ENCODE results near the gene PTPRF. TPM values are rescaled to one million over a fixed set of nuclear protein-coding genes. Genes with fewer than 3 reads are reported as not detected.

PTPRF gene
- total RNA-seq, 1 experiment from 2014 or later = 34.1 TPM

DNA sequence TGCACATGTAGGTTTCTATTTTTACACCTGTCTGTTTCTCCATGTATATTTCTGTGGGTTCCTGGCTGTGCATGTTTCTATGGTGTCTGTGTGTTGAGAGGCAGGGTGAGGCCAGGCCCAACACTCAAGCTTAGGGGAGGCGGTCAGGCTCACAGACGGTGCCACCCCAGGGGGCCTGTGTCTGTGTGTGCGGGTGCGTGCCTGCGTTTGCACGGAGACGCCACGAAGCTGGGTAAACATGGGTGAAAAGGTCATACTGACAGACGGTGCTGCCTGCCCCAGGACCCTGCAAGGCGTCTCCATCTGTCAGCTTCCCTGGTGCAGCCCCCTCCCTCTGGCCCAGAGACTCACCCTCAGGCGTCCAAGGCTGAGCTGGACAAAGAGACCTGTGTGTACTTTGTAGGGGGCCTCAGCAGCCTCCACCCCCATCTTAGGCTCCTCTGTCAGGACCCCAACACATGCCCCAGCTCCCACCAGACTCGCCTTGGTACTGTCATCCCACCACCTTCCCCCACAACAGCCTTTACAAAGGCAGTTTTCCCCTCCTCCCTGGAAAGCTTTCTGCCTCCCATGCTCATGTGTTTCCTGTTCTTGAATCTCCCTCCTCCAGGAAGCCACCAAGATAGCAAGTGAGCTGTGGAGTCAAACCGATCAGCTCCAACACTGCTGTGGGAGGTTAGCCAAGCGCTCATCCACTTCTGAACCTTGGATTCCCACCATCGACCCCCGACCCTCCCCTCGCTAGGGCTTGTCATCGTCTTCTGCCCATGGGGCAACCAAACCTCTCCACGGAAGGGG, 34.1 kb downstream of the PTPRF start:
- Histone ChIP-seq H3K27ac (no peak overlapping the region), H3K9me3 (replicated peaks) (no peaks in the 10 kb centered on the region)

DNA sequence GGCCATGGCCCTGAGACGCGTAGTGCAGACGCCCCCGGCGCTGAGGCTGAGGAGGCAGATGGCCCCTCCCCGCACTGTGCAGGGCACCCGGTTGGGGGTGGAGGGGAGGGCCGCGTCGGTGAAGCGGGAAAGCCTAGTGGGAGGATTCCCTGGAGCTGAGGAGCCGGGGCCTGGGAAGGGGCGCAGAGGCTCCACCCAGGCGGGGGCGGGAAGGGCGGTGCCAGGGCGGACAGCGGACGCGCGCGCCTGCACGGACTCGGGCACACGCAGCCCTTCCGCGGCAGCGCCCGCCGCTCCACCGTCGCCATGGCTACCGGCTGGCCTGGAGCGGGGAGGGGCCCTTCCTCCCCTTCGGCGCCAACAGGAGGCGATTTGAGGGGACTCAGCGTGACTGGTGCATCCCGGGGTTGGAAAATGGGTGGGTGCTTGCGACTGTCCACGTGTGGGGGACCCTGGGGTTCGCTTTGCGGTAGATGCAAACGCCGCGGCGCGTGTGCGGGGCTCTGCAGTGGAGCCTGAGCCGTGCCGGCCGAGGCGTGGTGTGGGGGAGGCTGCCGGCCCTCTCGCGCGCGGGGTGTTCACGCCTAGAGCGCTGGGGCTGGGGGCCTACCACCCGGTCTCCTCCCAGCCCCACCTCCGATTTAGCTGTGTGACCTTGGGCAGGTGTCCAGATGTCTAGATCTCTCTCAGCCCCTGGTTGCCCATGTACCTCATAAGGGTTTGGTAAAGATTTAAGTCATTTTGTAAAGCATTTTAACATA, 35.1 kb downstream of the PTPRF start:
- no peaks in the 10 kb centered on the region for H3K27me3 ChIP-seq
- H3K27ac ChIP-seq = no peak overlapping the region
- H3K9me3 ChIP-seq (replicated peaks) = no peaks in the 10 kb centered on the region
- H3K36me3 ChIP-seq = 0 out of 2 replicates have a peak, but pooled peaks cover 2% of the 10 kb centered on the region
- no peaks in the 10 kb centered on the region for H3K4me1 ChIP-seq
- no peak overlapping the region for H3K4me3 ChIP-seq
- no peak for DNase-seq

More for the DNA sequence above, 34.1 kb downstream of the PTPRF start:
- H3K4me1 ChIP-seq = no peaks in the 10 kb centered on the region
- no peaks in the 10 kb centered on the region for H3K27me3 ChIP-seq
- 0 out of 2 replicates have a peak, but pooled peaks cover 2% of the 10 kb centered on the region for H3K36me3 ChIP-seq
- H3K4me3 ChIP-seq = no peak overlapping the region
- DNase-seq = no peak

DNA sequence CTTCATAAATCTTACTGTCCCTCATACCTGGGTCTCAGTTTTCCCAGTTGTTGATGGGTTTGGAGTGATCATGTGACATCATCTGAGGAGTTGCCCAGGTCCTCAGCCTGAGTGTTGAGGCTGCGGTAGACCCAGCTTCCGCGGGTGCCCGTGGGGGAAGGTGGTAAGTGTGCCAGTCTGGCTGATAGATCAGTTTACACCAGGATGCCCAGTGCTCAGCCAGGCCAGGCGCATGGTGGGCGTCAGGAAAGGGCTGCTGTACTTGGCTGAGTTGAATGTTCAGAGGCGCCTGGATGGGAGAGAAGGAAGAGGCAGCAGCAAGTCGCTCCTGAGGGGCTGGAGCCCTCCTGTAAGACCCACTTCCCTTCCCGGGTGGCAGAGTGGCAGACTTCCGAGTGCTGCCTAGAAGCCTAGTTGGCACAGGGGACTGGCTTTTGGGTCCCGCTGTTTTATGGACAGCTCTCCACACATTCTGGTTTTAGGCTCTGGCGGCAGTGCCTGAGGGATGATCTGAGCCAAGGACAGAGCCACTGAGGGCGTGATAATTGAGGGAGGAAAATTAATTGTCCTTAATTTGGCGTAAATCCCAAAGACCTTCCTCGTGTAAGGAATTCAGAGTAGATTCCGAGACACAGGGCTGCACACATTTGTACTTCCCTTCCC, 35.8 kb downstream of the PTPRF start:
- Histone ChIP-seq H3K4me3 (no peak overlapping the region), H3K27me3 (no peaks in the 10 kb centered on the region), H3K4me1 (no peaks in the 10 kb centered on the region), H3K9me3 (replicated peaks) (no peaks in the 10 kb centered on the region), H3K36me3 (0 out of 2 replicates have a peak, but pooled peaks cover 2% of the 10 kb centered on the region), H3K27ac (no peak overlapping the region)
- DNase-seq = no peak

DNA sequence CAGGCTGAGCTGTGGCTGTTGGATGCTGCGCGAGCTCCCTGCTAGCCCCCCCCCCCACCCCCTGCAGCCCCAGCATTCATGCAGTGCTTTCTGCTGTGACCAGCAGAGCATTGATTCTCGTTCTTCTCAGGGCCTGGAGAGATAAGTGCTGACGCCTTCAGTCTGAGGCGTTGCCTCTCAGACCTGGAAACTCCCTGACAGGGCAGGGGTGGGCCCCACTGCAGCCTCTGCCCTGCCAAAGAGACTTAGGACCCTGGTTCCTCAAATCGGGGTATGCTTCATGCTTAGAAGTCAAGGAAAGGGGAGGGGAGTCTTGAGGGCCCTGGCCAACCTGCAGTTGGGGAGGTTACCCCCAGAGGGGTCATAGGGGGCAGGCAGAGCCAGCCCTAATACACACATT, 38.5 kb downstream of the PTPRF start:
- no peak for DNase-seq
- no peak overlapping the region for H3K27ac ChIP-seq
- H3K4me3 ChIP-seq = no peak overlapping the region
- H3K9me3 ChIP-seq (replicated peaks) = no peaks in the 10 kb centered on the region
- no peaks in the 10 kb centered on the region; the same call in 1 of the 2 replicates for H3K36me3 ChIP-seq
- H3K27me3 ChIP-seq = no peaks in the 10 kb centered on the region
- no peaks in the 10 kb centered on the region for H3K4me1 ChIP-seq

DNA sequence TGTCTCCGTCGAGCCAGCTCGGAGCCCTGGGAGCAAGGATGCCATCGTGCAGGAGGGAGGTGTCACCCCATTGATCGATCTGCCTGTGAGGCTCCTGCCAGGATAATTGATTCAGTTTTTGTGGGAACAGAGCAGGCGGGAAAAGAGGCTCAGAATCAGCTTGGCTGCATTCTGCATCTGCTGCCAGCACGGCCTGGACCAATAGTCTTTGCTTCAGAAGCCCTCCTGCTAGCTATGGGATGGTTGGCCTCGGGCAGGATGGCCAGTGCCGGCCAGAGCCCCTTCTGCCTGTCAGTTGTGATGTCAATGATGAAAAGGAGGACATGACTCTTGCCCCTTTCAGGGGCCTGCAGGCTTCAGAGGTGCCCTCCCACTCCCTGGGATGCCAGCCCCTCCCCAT, 39.6 kb downstream of the PTPRF start:
- no peak overlapping the region for H3K4me3 ChIP-seq
- H3K9me3 ChIP-seq (replicated peaks) = no peaks in the 10 kb centered on the region
- H3K27me3 ChIP-seq = no peaks in the 10 kb centered on the region
- no peak for DNase-seq
- no peaks in the 10 kb centered on the region; the same call in 1 of the 2 replicates for H3K36me3 ChIP-seq
- no peaks in the 10 kb centered on the region for H3K4me1 ChIP-seq
- no peak overlapping the region for H3K27ac ChIP-seq

DNA sequence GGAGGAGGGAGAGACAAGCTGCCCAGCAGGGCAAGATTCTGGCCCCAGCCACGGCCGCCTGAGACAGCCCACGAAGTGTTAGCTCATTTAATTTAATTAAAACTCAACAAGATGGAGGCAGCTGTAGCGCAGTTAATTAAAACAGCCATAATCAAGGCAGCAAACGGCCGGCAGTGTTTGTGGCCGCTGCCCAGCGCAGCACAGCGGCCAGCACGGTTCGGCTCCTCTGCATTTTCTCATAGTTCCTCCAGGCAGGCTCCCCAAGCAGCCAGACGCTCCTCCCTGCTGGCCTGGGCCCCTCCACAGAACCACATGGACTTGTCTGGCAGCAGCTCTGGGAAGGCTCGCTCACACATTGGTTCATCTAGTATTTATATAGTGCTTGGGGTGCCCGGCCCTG, 40.0 kb downstream of the PTPRF start:
- DNase-seq = no peak
- H3K36me3 ChIP-seq = no peaks in the 10 kb centered on the region; the same call in 1 of the 2 replicates
- H3K9me3 ChIP-seq (replicated peaks) = no peaks in the 10 kb centered on the region
- H3K27ac ChIP-seq = no peak overlapping the region
- no peak overlapping the region for H3K4me3 ChIP-seq
- no peaks in the 10 kb centered on the region for H3K4me1 ChIP-seq
- H3K27me3 ChIP-seq = no peaks in the 10 kb centered on the region

DNA sequence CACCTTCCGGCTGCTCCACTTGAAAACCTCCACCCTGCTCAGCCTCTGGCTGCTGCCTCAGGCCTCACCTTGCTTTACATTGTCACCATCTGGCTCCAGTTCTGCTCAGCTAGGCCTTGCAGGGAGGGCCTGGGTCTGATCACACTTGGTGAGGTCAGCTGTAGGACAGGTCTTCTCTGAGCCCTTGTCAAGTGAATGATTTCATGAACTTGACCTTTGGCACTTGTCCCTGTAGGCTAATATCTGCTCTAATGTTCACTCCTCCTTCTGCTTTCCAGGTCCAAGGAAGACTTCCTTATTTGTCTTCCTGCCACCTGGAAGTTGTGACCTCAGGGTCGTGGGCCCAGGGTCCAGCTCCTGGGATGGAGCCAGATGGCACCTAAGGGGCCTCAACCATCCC, 41.4 kb downstream of the PTPRF start:
- DNase-seq = no peak
- Histone ChIP-seq H3K9me3 (replicated peaks) (no peaks in the 10 kb centered on the region), H3K27me3 (no peaks in the 10 kb centered on the region), H3K4me3 (no peak overlapping the region), H3K27ac (no peak overlapping the region), H3K4me1 (no peaks in the 10 kb centered on the region), H3K36me3 (no peaks in the 10 kb centered on the region; the same call in none of the 2 replicates)

DNA sequence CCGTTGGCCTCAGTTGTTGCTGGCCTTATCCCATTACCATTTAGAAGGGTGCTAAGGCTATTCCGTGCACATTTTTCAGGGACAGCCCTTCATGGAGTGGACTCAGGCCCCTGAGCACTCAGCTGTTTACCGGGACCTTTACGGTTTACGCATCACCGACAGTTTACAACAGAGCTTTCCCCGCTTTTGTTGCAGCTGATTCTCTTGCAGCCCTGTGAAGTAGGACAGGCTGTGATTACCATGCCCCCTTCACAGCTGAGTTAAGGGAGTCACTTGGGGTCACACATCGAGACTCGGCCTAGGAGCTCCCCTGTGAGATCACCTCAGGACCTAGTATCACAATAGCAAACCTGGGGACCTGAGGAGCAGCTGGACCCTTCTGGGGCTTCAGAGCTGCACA, 41.9 kb downstream of the PTPRF start:
- no peak for DNase-seq
- no peaks in the 10 kb centered on the region for H3K27me3 ChIP-seq
- H3K4me3 ChIP-seq = no peak overlapping the region
- H3K4me1 ChIP-seq = no peaks in the 10 kb centered on the region
- H3K9me3 ChIP-seq (replicated peaks) = no peaks in the 10 kb centered on the region
- H3K27ac ChIP-seq = no peak overlapping the region
- no peaks in the 10 kb centered on the region; the same call in none of the 2 replicates for H3K36me3 ChIP-seq

DNA sequence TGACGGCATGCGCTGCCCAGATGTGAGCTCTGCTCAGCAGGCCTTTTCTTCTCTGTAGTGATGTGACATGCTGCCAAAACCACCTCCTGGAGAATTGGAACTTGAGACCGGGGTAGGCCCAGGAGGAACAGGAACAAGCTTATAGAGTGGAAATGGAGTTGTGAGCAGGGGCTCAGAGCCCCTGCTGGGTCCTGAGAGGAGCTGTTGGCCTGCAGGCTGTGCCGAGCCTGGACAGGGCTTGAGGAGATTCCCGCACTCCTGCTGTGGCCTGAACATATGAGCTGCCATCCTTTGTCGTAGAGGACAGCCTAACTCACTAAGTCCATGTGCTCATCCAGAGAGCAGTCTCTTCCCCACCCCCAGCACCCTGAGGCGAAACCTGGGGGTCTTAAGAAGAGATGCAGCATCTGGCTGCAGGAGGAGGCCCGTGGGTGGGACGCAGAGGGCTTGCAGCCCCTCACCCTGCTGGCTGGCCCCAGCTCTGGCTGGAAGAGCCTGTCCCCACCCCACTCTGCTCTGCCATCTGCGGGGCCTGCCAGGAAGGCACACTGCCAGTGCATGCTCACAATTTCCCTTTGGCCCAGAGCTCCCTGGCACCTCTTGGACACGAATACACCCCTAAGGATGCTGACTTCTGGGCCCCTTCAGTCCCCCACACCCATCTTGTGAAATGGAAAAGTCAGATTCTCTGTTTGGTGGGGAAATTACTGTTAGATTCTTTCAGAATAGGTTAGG, 42.5 kb downstream of the PTPRF start:
- Histone ChIP-seq H3K9me3 (replicated peaks) (no peaks in the 10 kb centered on the region), H3K27ac (no peak overlapping the region), H3K4me1 (no peaks in the 10 kb centered on the region), H3K27me3 (no peaks in the 10 kb centered on the region), H3K4me3 (no peak overlapping the region), H3K36me3 (no peaks in the 10 kb centered on the region; the same call in none of the 2 replicates)
- no peak for DNase-seq

DNA sequence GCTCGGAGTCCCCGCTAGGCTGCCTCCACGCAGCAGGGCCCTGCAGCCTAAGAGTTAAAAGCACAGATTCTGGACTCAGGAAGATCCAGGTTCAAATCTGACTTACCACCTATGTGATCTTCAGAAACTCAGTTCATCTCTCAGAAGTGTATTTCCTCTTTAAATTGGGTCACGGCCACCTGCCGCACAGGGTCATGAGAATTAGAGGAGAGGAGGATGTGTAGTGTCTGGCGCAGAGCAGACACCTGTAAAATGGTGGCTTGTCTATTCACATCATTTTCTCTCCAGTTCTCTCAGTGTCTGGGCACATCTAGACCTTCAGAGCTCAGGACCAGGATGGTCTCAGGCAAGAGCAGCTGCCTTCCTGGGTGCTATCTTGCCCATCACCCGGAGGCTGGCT, 45.8 kb downstream of the PTPRF start:
- Histone ChIP-seq H3K27me3 (no peaks in the 10 kb centered on the region), H3K4me1 (no peaks in the 10 kb centered on the region; the same call in 1 of the 2 replicates), H3K36me3 (peaks cover 9% of the 10 kb centered on the region), H3K27ac (no peak overlapping the region), H3K4me3 (no peak overlapping the region), H3K9me3 (replicated peaks) (no peaks in the 10 kb centered on the region)
- no peak for DNase-seq

DNA sequence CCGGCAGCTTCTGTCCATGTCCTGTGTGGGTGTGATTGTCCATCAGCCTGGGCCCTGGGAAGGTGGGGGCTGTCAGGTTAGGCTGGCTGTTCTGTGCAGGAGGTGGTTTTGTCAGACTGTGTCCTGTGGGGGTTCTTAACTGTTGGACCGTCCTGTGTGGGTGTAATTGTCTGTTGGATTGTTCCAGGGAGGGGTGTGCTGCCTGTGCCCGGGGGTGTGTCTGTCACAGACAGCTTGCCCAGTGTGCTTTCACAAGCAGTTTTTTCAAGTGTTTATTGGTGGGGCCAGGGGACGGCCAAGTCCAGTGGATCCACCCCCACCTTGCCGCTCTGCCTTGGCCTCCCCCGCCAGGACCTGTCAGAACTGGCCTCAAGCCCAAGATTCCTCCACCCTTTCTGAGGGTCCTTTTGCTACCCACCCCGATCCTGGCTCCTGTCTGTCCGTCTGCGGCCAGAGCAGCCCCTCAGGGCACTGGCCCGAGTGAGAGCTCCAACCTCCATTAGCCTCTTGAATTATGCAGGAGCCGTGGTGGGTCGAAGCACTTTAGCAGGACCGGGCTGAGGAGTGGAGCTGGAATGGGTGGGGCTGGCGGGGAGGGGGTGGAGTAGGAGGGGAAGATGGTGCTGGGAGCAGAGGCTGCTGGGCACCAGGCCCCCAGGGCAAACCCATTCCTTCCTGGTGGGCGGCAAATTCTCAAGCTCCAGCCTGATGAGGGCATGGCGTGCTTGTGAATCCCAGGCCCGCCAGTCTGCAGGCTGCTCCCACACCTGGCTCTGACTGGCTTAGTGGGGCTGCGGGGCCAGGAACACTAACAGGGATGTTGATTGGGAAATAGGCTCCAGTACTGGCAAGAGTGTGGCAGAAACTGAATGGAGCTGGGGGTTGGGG, 47.2 kb downstream of the PTPRF start:
- DNase-seq = no peak
- Histone ChIP-seq H3K27ac (no peak overlapping the region), H3K27me3 (no peaks in the 10 kb centered on the region), H3K36me3 (peaks cover 9% of the 10 kb centered on the region), H3K4me3 (no peak overlapping the region), H3K9me3 (replicated peaks) (no peaks in the 10 kb centered on the region), H3K4me1 (peaks cover 10% of the 10 kb centered on the region)

DNA sequence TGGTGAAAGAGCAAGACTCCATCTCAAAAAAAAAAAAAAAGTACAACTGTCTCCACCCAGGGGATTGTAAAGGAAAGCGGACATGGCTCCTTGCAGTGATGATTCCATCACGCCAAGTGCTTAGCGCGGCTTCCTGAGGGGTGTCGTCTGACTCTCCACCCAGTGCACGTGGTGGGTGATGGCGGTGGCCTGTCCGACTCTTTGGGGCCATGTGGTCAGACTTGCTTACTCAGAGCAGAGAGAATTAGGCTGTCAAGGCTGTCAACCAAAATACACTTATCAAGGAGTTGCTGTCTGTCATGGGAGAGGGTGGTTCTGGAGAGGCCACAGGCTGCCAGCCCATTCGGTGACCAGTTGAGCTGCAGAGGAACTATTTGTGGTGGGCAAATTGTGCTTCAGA, 49.4 kb downstream of the PTPRF start:
- Histone ChIP-seq H3K27ac (no peak overlapping the region), H3K9me3 (replicated peaks) (no peaks in the 10 kb centered on the region), H3K4me3 (no peak overlapping the region), H3K27me3 (no peaks in the 10 kb centered on the region), H3K36me3 (peaks cover 11% of the 10 kb centered on the region), H3K4me1 (peaks cover 10% of the 10 kb centered on the region)
- no peak for DNase-seq

DNA sequence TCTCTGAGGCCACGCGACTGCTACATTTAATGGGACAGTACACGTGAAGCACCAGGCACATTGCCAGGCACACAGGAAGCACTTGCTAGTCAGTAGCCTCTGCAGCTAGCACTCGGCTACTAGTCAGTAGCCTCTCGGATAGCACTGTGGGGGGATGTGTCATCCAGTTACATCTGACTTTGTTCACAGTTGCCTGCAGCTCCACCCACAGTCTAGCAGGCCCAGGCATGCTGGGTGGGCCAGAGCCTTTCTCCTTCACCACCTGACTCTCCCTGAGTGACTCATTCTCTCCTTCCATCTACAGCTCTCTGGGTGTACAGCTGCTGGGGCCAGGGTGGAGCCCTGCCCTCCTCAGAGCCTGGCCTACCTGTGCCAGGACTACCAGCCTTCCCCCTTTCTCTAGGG, 51.5 kb downstream of the PTPRF start:
- peak; percentile 93 to 96 for DNase-seq
- Histone ChIP-seq H3K27me3 (no peaks in the 10 kb centered on the region), H3K4me3 (no peak overlapping the region), H3K4me1 (peaks cover 10% of the 10 kb centered on the region), H3K9me3 (replicated peaks) (no peaks in the 10 kb centered on the region), H3K36me3 (peaks cover 11% of the 10 kb centered on the region; the same call in 1 of the 2 replicates), H3K27ac (peak overlapping the region; percentile 45)

Measured in SJCRH30 (cell line).